ENCODE measurements around the gene MYO5B. TPM values are rescaled to one million over a fixed set of nuclear protein-coding genes. Genes with fewer than 3 reads are reported as not detected.

MYO5B gene
- total RNA-seq, 4 donors from 2014 or later, result 2.0 to 13.9 (median 5.3) TPM

DNA sequence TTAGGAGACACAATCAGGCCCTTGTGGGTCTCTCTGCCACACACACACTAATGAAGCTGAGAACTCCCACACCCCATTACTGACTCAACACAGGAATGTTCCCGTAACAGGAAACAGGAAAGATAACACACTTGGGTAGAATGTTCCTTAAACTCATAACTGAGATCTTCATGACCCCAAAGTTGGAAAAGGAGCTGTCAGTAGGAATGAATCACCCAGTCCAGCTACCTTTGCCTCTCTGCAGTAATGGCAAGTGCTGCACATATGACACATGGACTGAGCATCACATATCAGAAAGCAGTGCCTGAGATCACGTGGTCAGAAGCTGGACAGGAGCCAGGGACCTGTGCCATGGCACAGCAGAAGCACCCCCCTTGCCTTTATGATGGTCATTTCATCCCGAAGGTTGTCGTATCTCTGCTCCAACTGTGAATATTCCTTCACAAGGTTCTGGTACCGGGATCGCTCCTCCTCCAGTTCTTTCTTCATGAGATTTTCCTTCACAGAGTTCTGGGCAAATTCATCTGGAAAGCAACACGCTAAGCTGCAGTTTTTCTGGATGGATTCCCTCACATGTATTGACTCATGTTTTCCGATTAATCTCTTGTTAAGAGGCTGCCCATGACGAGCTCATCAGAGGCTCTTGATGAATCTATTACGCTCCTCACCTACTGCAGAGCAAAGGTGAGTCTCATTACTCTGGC lies 316.2 kb downstream of the MYO5B start:
- no peaks in the 10 kb centered on the region for H3K27me3 ChIP-seq
- TF ChIP-seq CTCF (IDR thresholded peaks at IDR 0.05) (no peak), EP300 (IDR thresholded peaks at IDR 0.05) (no peak), POLR2A (IDR thresholded peaks at IDR 0.05; ENCODE audit: low read depth) (no peak)
- intact Hi-C loops (cut with DNase I), result no loop called here
- H3K9me3 ChIP-seq, result no peaks in the 10 kb centered on the region
- DNase-seq (ENCODE audit: extremely low spot score), result no peak
- H3K36me3 ChIP-seq, result no peaks in the 10 kb centered on the region
- H3K27ac ChIP-seq (replicated peaks in 1 of 4), result no peak overlapping the region
- H3K4me3 ChIP-seq, result no peak overlapping the region
- WGBS, result 76% methylated on average over 10 of the region's 10 CpGs
- H3K4me1 ChIP-seq, result no peaks in the 10 kb centered on the region

GRCh38 chr18:49878015-49878414 lies 316.9 kb downstream of the MYO5B start:
- Histone ChIP-seq H3K27me3 (no peaks in the 10 kb centered on the region), H3K4me1 (no peaks in the 10 kb centered on the region), H3K9me3 (no peaks in the 10 kb centered on the region), H3K27ac (replicated peaks in 1 of 4) (no peak overlapping the region), H3K4me3 (no peak overlapping the region), H3K36me3 (no peaks in the 10 kb centered on the region)
- intact Hi-C loops (cut with DNase I), result no loop called here
- WGBS, result 92% methylated on average over 2 of the region's 2 CpGs
- TF ChIP-seq CTCF (IDR thresholded peaks at IDR 0.05) (no peak), EP300 (IDR thresholded peaks at IDR 0.05) (no peak), POLR2AphosphoS5 (IDR thresholded peaks at IDR 0.05) (no peak), POLR2A (IDR thresholded peaks at IDR 0.05; ENCODE audit: low read depth) (no peak)
- DNase-seq (ENCODE audit: extremely low spot score), result no peak

GRCh38 chr18:49876536-49876935 lies 318.4 kb downstream of the MYO5B start:
- no peaks in the 10 kb centered on the region for H3K27me3 ChIP-seq
- no peaks in the 10 kb centered on the region for H3K4me1 ChIP-seq
- intact Hi-C loops (cut with DNase I), result no loop called here
- no peak for DNase-seq (ENCODE audit: extremely low spot score)
- 89% methylated on average over 4 of the region's 4 CpGs for WGBS
- H3K9me3 ChIP-seq, result no peaks in the 10 kb centered on the region
- no peak overlapping the region for H3K27ac ChIP-seq (replicated peaks in 1 of 4)
- H3K36me3 ChIP-seq, result no peaks in the 10 kb centered on the region
- TF ChIP-seq EP300 (IDR thresholded peaks at IDR 0.05), result no peak
- TF ChIP-seq POLR2AphosphoS5 (IDR thresholded peaks at IDR 0.05), result no peak
- TF ChIP-seq POLR2A (IDR thresholded peaks at IDR 0.05; ENCODE audit: low read depth), result no peak
- no peak for TF ChIP-seq CTCF (IDR thresholded peaks at IDR 0.05)
- H3K4me3 ChIP-seq, result no peak overlapping the region

DNA sequence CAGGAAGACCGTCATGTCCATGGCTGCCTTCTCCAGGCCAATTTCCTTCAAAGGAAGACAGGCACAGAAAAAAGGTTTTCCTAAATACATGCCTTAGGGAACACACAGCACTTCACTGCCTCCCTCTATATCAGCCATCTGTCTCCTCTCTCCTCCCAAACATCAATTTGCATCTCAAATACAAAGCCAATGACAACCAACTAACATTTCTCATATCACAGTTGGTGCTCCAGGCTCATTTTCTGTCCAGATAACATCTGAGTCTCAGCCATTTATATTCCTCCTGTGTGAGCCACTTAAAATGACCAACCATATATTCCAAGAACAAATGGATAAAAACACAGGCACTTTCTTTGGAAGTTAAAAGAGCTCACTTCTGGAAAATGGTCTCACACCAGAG lies 319.2 kb downstream of the MYO5B start:
- DNase-seq (ENCODE audit: extremely low spot score), result no peak
- H3K9me3 ChIP-seq, result no peaks in the 10 kb centered on the region
- WGBS, result 86% methylated on average over 1 of the region's 1 CpG
- intact Hi-C loops (cut with DNase I), result no loop called here
- H3K4me1 ChIP-seq, result no peaks in the 10 kb centered on the region
- TF ChIP-seq CTCF (IDR thresholded peaks at IDR 0.05) (no peak), POLR2A (IDR thresholded peaks at IDR 0.05; ENCODE audit: low read depth) (no peak), POLR2AphosphoS5 (IDR thresholded peaks at IDR 0.05) (no peak), EP300 (IDR thresholded peaks at IDR 0.05) (no peak)
- no peaks in the 10 kb centered on the region for H3K36me3 ChIP-seq
- no peaks in the 10 kb centered on the region for H3K27me3 ChIP-seq
- no peak overlapping the region for H3K27ac ChIP-seq (replicated peaks in 1 of 4)
- no peak overlapping the region for H3K4me3 ChIP-seq

- WGBS, result 67% methylated on average over 1 of the region's 3 CpGs
- H3K4me3 ChIP-seq, result no peak overlapping the region
- intact Hi-C loops (cut with DNase I), result no loop called here
Measured at GRCh38 chr18:49875155-49875554, 319.8 kb downstream of the MYO5B start.

More at GRCh38 chr18:49875155-49875554, 319.8 kb downstream of the MYO5B start:
- Histone ChIP-seq H3K27me3 (no peaks in the 10 kb centered on the region), H3K36me3 (no peaks in the 10 kb centered on the region), H3K27ac (replicated peaks in 1 of 4) (no peak overlapping the region), H3K4me1 (no peaks in the 10 kb centered on the region), H3K9me3 (no peaks in the 10 kb centered on the region)
- DNase-seq (ENCODE audit: extremely low spot score), result no peak
- TF ChIP-seq CTCF (IDR thresholded peaks at IDR 0.05) (no peak), POLR2A (IDR thresholded peaks at IDR 0.05; ENCODE audit: low read depth) (no peak), POLR2AphosphoS5 (IDR thresholded peaks at IDR 0.05) (no peak), EP300 (IDR thresholded peaks at IDR 0.05) (no peak)

Data from esophagus muscularis mucosa (tissue), 4 donors.